ENCODE measurements around the gene PFKM. TPM values are rescaled to one million over a fixed set of nuclear protein-coding genes. Genes with fewer than 3 reads are reported as not detected.

The PFKM gene
- total and polyA plus RNA-seq, 2 of the 4 experiments (the other 2 are of a cell fraction): 56.7 to 82.6 TPM

DNA sequence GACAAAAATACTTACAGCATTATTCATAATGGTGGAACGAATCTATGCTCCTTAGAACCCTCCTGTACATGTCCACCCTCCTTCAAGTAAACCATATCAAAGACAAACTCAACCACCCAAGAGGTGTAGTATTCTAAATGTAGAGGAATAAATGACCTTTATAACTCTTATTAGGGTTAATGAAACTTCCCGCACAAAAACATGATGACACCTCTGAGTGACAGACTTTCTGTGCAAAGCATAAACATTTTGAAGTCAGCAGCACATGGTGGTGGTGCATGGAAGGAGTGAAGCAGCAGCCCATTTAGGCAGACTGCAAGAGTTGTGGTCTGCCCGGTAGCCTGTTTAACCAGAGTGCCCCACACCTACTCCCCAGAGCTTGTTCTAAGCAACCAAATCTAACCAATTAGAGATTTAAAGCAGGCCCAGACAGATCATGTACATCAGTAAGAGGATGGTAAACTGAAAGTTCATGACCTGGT is 38.8 kb downstream of the PFKM start:
- H3K9me3 ChIP-seq (ENCODE audit: control insufficient read depth, insufficient read depth, low read length): no peaks in the 10 kb centered on the region
- H2BK15ac ChIP-seq (ENCODE audit: low read depth, low read length): peak overlapping the region; percentile 8; the same call in 1 of the 3 replicates
- peak overlapping the region; percentile 71 for H3K18ac ChIP-seq (ENCODE audit: low read depth, low read length)
- intact Hi-C loops (cut with micrococcal nuclease) (loop anchor here (2.0 kb wide), 1 partner anchor 51 kb away; the partner anchor contains the start of gene SENP1), dilution Hi-C loops (cut with HindIII; ENCODE audit: low sequenced_read_pairs, unreplicated experiment) (no loop called here), in situ Hi-C loops (cut with MboI; ENCODE audit: low sequenced_read_pairs) (no loop called here)
- peak overlapping the region; percentile 33 for H3K4me3 ChIP-seq (ENCODE audit: insufficient read depth, low read depth, low read length)
- H3K4me1 ChIP-seq (ENCODE audit: control insufficient read depth, insufficient read depth, low read length): peaks cover 2% of the 10 kb centered on the region; the same call in 1 of the 2 replicates
- H3K56ac ChIP-seq (ENCODE audit: extremely low read depth, insufficient read depth, low read length): peak overlapping the region; percentile 80
- peaks cover 3% of the 10 kb centered on the region for H3K36me3 ChIP-seq (ENCODE audit: control insufficient read depth, insufficient read depth, low read length)
- no TSS peak for BruUV-seq (replicated peaks)
- peak overlapping the region; percentile 95 for H2AFZ ChIP-seq (replicated peaks; ENCODE audit: low read length, poor library complexity)
- POLR2A ChIA-PET (ENCODE audit: unreplicated experiment): no interaction called here
- ATAC-seq (ENCODE audit: low read depth): peak; percentile 9
- peak overlapping the region; percentile 76 to 97 for H4K8ac ChIP-seq (ENCODE audit: low read depth in 2 of 2, low read length in 2 of 2)
- peak overlapping the region; percentile 52; the same call in 1 of the 2 replicates for H2AK5ac ChIP-seq (ENCODE audit: low read depth, low read length)
- peaks cover 5% of the 10 kb centered on the region for H3K9me1 ChIP-seq (ENCODE audit: insufficient read depth, low read length)
- H2BK5ac ChIP-seq (ENCODE audit: low read depth, low read length, poor library complexity, severe bottlenecking): peak overlapping the region; percentile 62
- H3K27me3 ChIP-seq (ENCODE audit: control insufficient read depth, insufficient read depth, low read length): peaks cover 2% of the 10 kb centered on the region; the same call in 1 of the 2 replicates
- H2BK20ac ChIP-seq (ENCODE audit: low read depth, low read length): peak overlapping the region; percentile 42; the same call in 1 of the 2 replicates
- peak overlapping the region; percentile 80 for H3K4me2 ChIP-seq (ENCODE audit: low read depth, low read length)
- peak overlapping the region; percentile 60 for H4K91ac ChIP-seq (ENCODE audit: insufficient read depth, low read depth, low read length)
- no CpG with 5 or more reads among the region's 3 CpGs for WGBS, 2 experiments (ENCODE audit: extremely low coverage in 2 of 2, insufficient read length in 1 of 2)
- peak overlapping the region; percentile 76 for H3K9ac ChIP-seq (ENCODE audit: low read depth, low read length)
- peak overlapping the region; percentile 94 for H4K5ac ChIP-seq (ENCODE audit: low read depth, low read length)
- peaks cover 3 to 23% of the 10 kb centered on the region in 2 experiments; a peak in 3 of 4 replicates for H3K79me1 ChIP-seq (ENCODE audit: low read depth in 1 of 2, low read length in 2 of 2)
- peak overlapping the region; percentile 70 for H2BK120ac ChIP-seq (ENCODE audit: low read depth, low read length)
- peak overlapping the region; percentile 77 for H3K23ac ChIP-seq (ENCODE audit: low read depth, low read length)
- CTCF ChIA-PET: interaction anchor here (0.7 to 1.0 kb wide), 3 partner anchors 8 to 68 kb away, joined by 3 to 4 read pairs (median 4); no protein-coding TSS in a partner anchor
- H3K27ac ChIP-seq (ENCODE audit: insufficient read depth, low read length): peak overlapping the region; percentile 73
- no peak for DNase-seq
- H4K20me1 ChIP-seq (ENCODE audit: insufficient read depth, low read length): no peaks in the 10 kb centered on the region
- H3K4ac ChIP-seq (ENCODE audit: low read depth, low read length): peak overlapping the region; percentile 87
- peak overlapping the region; percentile 95 for H3K14ac ChIP-seq (replicated peaks; ENCODE audit: low read depth, low read length)
- TF ChIP-seq MAZ (IDR thresholded peaks at IDR 0.05; ENCODE audit: borderline replicate concordance, low read depth, low read length) (no peak), MXI1 (IDR thresholded peaks at IDR 0.05; ENCODE audit: borderline replicate concordance, low read depth, low read length) (no peak), CHD1 (IDR thresholded peaks at IDR 0.05; ENCODE audit: low read depth, low read length) (no peak)
- TF ChIP-seq, protein P1, sequence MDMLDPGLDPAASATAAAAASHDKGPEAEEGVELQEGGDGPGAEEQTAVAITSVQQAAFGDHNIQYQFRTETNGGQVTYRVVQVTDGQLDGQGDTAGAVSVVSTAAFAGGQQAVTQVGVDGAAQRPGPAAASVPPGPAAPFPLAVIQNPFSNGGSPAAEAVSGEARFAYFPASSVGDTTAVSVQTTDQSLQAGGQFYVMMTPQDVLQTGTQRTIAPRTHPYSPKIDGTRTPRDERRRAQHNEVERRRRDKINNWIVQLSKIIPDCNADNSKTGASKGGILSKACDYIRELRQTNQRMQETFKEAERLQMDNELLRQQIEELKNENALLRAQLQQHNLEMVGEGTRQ (IDR thresholded peaks at IDR 0.05; ENCODE audit: low read depth, low read length): no peak
- TF ChIP-seq, protein P2, sequence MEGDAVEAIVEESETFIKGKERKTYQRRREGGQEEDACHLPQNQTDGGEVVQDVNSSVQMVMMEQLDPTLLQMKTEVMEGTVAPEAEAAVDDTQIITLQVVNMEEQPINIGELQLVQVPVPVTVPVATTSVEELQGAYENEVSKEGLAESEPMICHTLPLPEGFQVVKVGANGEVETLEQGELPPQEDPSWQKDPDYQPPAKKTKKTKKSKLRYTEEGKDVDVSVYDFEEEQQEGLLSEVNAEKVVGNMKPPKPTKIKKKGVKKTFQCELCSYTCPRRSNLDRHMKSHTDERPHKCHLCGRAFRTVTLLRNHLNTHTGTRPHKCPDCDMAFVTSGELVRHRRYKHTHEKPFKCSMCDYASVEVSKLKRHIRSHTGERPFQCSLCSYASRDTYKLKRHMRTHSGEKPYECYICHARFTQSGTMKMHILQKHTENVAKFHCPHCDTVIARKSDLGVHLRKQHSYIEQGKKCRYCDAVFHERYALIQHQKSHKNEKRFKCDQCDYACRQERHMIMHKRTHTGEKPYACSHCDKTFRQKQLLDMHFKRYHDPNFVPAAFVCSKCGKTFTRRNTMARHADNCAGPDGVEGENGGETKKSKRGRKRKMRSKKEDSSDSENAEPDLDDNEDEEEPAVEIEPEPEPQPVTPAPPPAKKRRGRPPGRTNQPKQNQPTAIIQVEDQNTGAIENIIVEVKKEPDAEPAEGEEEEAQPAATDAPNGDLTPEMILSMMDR (conservative IDR thresholded peaks at IDR 0.05; ENCODE audit: low read depth, low read length): no peak
- H2AK9ac ChIP-seq (replicated peaks; ENCODE audit: low read depth, low read length, poor library complexity): peak overlapping the region; percentile 23
